GM23338 (cell line): ENCODE data around the gene ZNF248. TPM values are rescaled to one million over a fixed set of nuclear protein-coding genes. Genes with fewer than 3 reads are reported as not detected.

Source experiments
- ATAC-seq: fragments of 200-7000 bp; cut with Tn5 transposase; 3 replicates; pipeline ENCODE4 v1.9.1; 2020
- DNase-seq: peaks from one replicate; pipeline ENCODE4 v3.0.0-alpha.2; 2015; ENCODE audit warnings: low spot score
- H2AFZ ChIP-seq: fragments of 200-600 bp; sonication (generic); 2 replicates; pipeline ENCODE4 v1.8.0; 2016; ENCODE audit warnings: antibody characterized with exemption, mild to moderate bottlenecking, moderate library complexity
- H3F3A ChIP-seq: fragments of 200-600 bp; sonication (generic); replicated peaks from 2 replicates; pipeline ENCODE4 v1.8.0; 2017; ENCODE audit warnings: antibody characterized with exemption, mixed run types, low read depth
- H3K27ac ChIP-seq: fragments of 200-600 bp; sonication (generic); 2 replicates; pipeline ENCODE4 v1.6.1; 2016; ENCODE audit warnings: low read depth
- H3K27me3 ChIP-seq: fragments of 200-600 bp; sonication (generic); 2 replicates; pipeline ENCODE4 v1.8.0; 2016; ENCODE audit warnings: mild to moderate bottlenecking, mixed run types, moderate library complexity; ENCODE audit not compliant: insufficient read depth
- H3K36me3 ChIP-seq: fragments of 200-600 bp; sonication (generic); 2 replicates; pipeline ENCODE4 v1.8.0; 2016; ENCODE audit warnings: mild to moderate bottlenecking; ENCODE audit not compliant: insufficient read depth
- H3K4me1 ChIP-seq: fragments of 200-600 bp; sonication (generic); 2 replicates; pipeline ENCODE4 v1.8.0; 2016; ENCODE audit warnings: mild to moderate bottlenecking, moderate library complexity; ENCODE audit not compliant: insufficient read depth
- H3K4me2 ChIP-seq: fragments of 200-600 bp; sonication (generic); 2 replicates; pipeline ENCODE4 v1.7.1; 2017; ENCODE audit warnings: mixed run types
- H3K4me3 ChIP-seq: fragments of 200-600 bp; sonication (generic); 2 replicates; pipeline ENCODE4 v1.6.1; 2016; ENCODE audit warnings: mixed run types
- H3K79me2 ChIP-seq: fragments of 200-600 bp; sonication (generic); replicated peaks from 2 replicates; pipeline ENCODE4 v1.8.0; 2017; ENCODE audit warnings: mild to moderate bottlenecking; ENCODE audit not compliant: insufficient read depth
- H3K9me2 ChIP-seq: fragments of 200-600 bp; sonication (generic); 2 replicates; pipeline ENCODE4 v1.8.0; 2017; ENCODE audit not compliant: insufficient read depth
- H4K20me1 ChIP-seq: fragments of 200-600 bp; sonication (generic); replicated peaks from 2 replicates; pipeline ENCODE4 v1.8.0; 2017; ENCODE audit warnings: mild to moderate bottlenecking; ENCODE audit not compliant: insufficient read depth
- H3K27ac Mint-ChIP-seq: 2 replicates; pipeline ENCODE4 v1.8.0; 2020; ENCODE audit warnings: inconsistent platforms, mild to moderate bottlenecking, moderate library complexity, mixed read lengths
- H3K27me3 Mint-ChIP-seq: 3 replicates; pipeline ENCODE4 v1.8.0; 2022; ENCODE audit warnings: low read depth, mild to moderate bottlenecking, moderate library complexity, mixed read lengths, inconsistent platforms; ENCODE audit not compliant: insufficient read depth, poor library complexity
- H3K36me3 Mint-ChIP-seq: 3 replicates; pipeline ENCODE4 v1.8.0; 2021; ENCODE audit warnings: low read depth, mild to moderate bottlenecking, inconsistent platforms, moderate library complexity, mixed read lengths
- H3K4me1 Mint-ChIP-seq: 3 replicates; pipeline ENCODE4 v1.8.0; 2020; ENCODE audit warnings: mild to moderate bottlenecking, inconsistent platforms, mixed read lengths
- H3K4me3 Mint-ChIP-seq: 3 replicates; pipeline ENCODE4 v1.8.0; 2021; ENCODE audit warnings: moderate library complexity, mild to moderate bottlenecking, inconsistent platforms, mixed read lengths
- H3K9me3 Mint-ChIP-seq: 3 replicates; pipeline ENCODE4 v1.8.0; 2020; ENCODE audit warnings: moderate library complexity, mild to moderate bottlenecking, inconsistent platforms, mixed read lengths
- CREB1 ChIP-seq: fragments of 250-450 bp; sonication (Bioruptor Pico); IDR thresholded peaks from 2 replicates; pipeline ENCODE4 v1.5.0; 2020; ENCODE audit warnings: low read depth, mild to moderate bottlenecking, moderate library complexity
- CTCF ChIP-seq, 2 experiments: fragments of 200-600 bp in 1 of 2; sonication (generic) in 1 of 2; conservative IDR thresholded peaks; 2 replicates each; pipeline versions ENCODE4 v1.5.1 to v1.6.1; 2016 to 2017; ENCODE audit warnings: antibody characterized with exemption in 2 of 2, low read depth in 2 of 2, mild to moderate bottlenecking in 2 of 2, moderate library complexity in 1 of 2
- ETS1 ChIP-seq: IDR thresholded peaks from 2 replicates; pipeline ENCODE4 v1.6.1; 2016; ENCODE audit warnings: antibody characterized with exemption
- EZH2 ChIP-seq: fragments of 200-600 bp; sonication (generic); IDR thresholded peaks from one replicate; pipeline ENCODE4 v1.8.0; 2017; ENCODE audit warnings: antibody characterized with exemption, mild to moderate bottlenecking, low read depth; ENCODE audit not compliant: unreplicated experiment
- EZH2phosphoT487 ChIP-seq: fragments of 200-600 bp; sonication (generic); IDR thresholded peaks from one replicate; pipeline ENCODE4 v1.8.1; 2018; ENCODE audit warnings: antibody characterized with exemption; ENCODE audit not compliant: unreplicated experiment
- JUNB ChIP-seq: IDR thresholded peaks from one replicate; pipeline ENCODE4 v1.6.1; 2016; ENCODE audit warnings: antibody characterized with exemption; ENCODE audit not compliant: unreplicated experiment
- POLR2AphosphoS5 ChIP-seq: IDR thresholded peaks from 2 replicates; pipeline ENCODE4 v1.6.1; 2016; ENCODE audit warnings: antibody characterized with exemption, low read depth
- REST ChIP-seq: IDR thresholded peaks from one replicate; pipeline ENCODE4 v1.6.1; 2018; ENCODE audit warnings: antibody characterized with exemption; ENCODE audit not compliant: unreplicated experiment
- STAT1 ChIP-seq: IDR thresholded peaks from one replicate; pipeline ENCODE4 v1.6.1; 2016; ENCODE audit warnings: antibody characterized with exemption; ENCODE audit not compliant: unreplicated experiment
- ZNF114 ChIP-seq: fragments of 250-450 bp; sonication (Bioruptor Pico); IDR thresholded peaks from 2 replicates; pipeline ENCODE4 v1.5.0; 2020; ENCODE audit warnings: mild to moderate bottlenecking, moderate library complexity
- ZNF331 ChIP-seq: fragments of 250-450 bp; sonication (Bioruptor Pico); IDR thresholded peaks from 2 replicates; pipeline ENCODE4 v1.5.0; 2020; ENCODE audit warnings: low read depth, mild to moderate bottlenecking, moderate library complexity
- polyA plus RNA-seq: library from polyadenylated mRNA; unstranded; fragments of >200 nt; fragmentation: Nextera tagmentation; extraction: Ambion mirVana; gene quantifications from 2 replicates; pipeline ENCODE4 v1.2.1, GENCODE V29; 2016
- total RNA-seq: library from RNA; depleted of rRNA; stranded (reverse); fragments of >200 nt; shearing (Covaris generic); gene quantifications from 2 replicates; pipeline ENCODE4 v1.2.3, GENCODE V29; 2014

ZNF248 gene
- total and polyA plus RNA-seq, 2 experiments from 2014 or later = 2.7 to 5.3 TPM

- H3F3A ChIP-seq = no peaks in the 10 kb centered on the region
- no peak overlapping the region for H3K4me3 ChIP-seq
- H3K4me3 Mint-ChIP-seq = no peak overlapping the region
- no peaks in the 10 kb centered on the region for H3K27me3 Mint-ChIP-seq
- H3K4me2 ChIP-seq = no peak overlapping the region
- H3K36me3 Mint-ChIP-seq = peaks cover 42% of the 10 kb centered on the region
- TF ChIP-seq JUNB (no peak), EZH2phosphoT487 (no peak), STAT1 (no peak), CTCF (conservative IDR thresholded peaks at IDR 0.05; ENCODE audit: low read depth in 2 of 2) (no peak), EZH2 (no peak), ETS1 (no peak), CREB1 (CRISPR knock-in tag) (no peak)
- no peak overlapping the region for H2AFZ ChIP-seq
- DNase-seq (no peak), ATAC-seq (no peak)
- no peaks in the 10 kb centered on the region for H3K27me3 ChIP-seq
- H3K4me1 Mint-ChIP-seq = no peaks in the 10 kb centered on the region
- no peak overlapping the region for H3K27ac Mint-ChIP-seq
- no peaks in the 10 kb centered on the region for H4K20me1 ChIP-seq
- H3K9me2 ChIP-seq = no peaks in the 10 kb centered on the region
- H3K79me2 ChIP-seq = no peaks in the 10 kb centered on the region
- no peak overlapping the region for H3K27ac ChIP-seq
- peaks cover 91% of the 10 kb centered on the region for H3K9me3 Mint-ChIP-seq
- peaks cover 11% of the 10 kb centered on the region; the same call in 1 of the 2 replicates for H3K36me3 ChIP-seq
- H3K4me1 ChIP-seq = no peaks in the 10 kb centered on the region
Measured at GRCh38 chr10:37760817-37761216, 96.6 kb downstream of the ZNF248 start.

- H3K36me3 ChIP-seq = peaks cover 11% of the 10 kb centered on the region; the same call in 1 of the 2 replicates
- H3K79me2 ChIP-seq = no peaks in the 10 kb centered on the region
- no peaks in the 10 kb centered on the region for H3K4me1 Mint-ChIP-seq
- H3K27me3 ChIP-seq = no peaks in the 10 kb centered on the region
- peaks cover 90% of the 10 kb centered on the region for H3K9me3 Mint-ChIP-seq
- ATAC-seq = no peak
- H3K4me2 ChIP-seq = no peak overlapping the region
- DNase-seq = no peak
- H3K27me3 Mint-ChIP-seq = no peaks in the 10 kb centered on the region
- H3K36me3 Mint-ChIP-seq = peaks cover 36% of the 10 kb centered on the region
- no peak for TF ChIP-seq ETS1
- TF ChIP-seq ZNF331 = no peak
- TF ChIP-seq EZH2 = no peak
- no peak for TF ChIP-seq POLR2AphosphoS5
- TF ChIP-seq REST = no peak
- no peak for TF ChIP-seq STAT1
- no peak for TF ChIP-seq CTCF (conservative IDR thresholded peaks at IDR 0.05; ENCODE audit: low read depth in 2 of 2)
- TF ChIP-seq EZH2phosphoT487 = no peak
- no peak for TF ChIP-seq JUNB
- no peak for TF ChIP-seq ZNF114
- no peak overlapping the region for H3K4me3 Mint-ChIP-seq
- H3K27ac Mint-ChIP-seq = no peak overlapping the region
- H3K9me2 ChIP-seq = no peaks in the 10 kb centered on the region
- H3K27ac ChIP-seq = no peak overlapping the region
- H2AFZ ChIP-seq = no peak overlapping the region
- no peaks in the 10 kb centered on the region for H3F3A ChIP-seq
- no peaks in the 10 kb centered on the region for H3K4me1 ChIP-seq
- H3K4me3 ChIP-seq = no peak overlapping the region
- no peaks in the 10 kb centered on the region for H4K20me1 ChIP-seq
Measured at GRCh38 chr10:37758074-37758473, 99.3 kb downstream of the ZNF248 start.
